H9 (cell line): Measurements from ENCODE around the gene B4GAT1. TPM values are rescaled to one million over a fixed set of nuclear protein-coding genes. Genes with fewer than 3 reads are reported as not detected.

Experiments used
- DNase-seq: peaks from one replicate; pipeline ENCODE4 v3.0.0-alpha.2; 2017
- H2AFZ ChIP-seq: one replicate; pipeline ENCODE4 v1.6.1; 2013; ENCODE audit warnings: mild to moderate bottlenecking, low read length, control low read depth, moderate library complexity
- H2AK5ac ChIP-seq: 2 replicates; pipeline ENCODE4 v1.6.1; 2013; ENCODE audit warnings: low read length, control low read depth, mixed read lengths; ENCODE audit not compliant: insufficient read length
- H2BK120ac ChIP-seq: one replicate; pipeline ENCODE4 v1.6.1; 2013; ENCODE audit warnings: low read depth, mild to moderate bottlenecking, low read length, control low read depth, inconsistent platforms; ENCODE audit not compliant: poor library complexity, severe bottlenecking
- H2BK12ac ChIP-seq: 2 replicates; pipeline ENCODE4 v1.6.1; 2013; ENCODE audit warnings: low read length, control low read depth, mixed read lengths, low read depth; ENCODE audit not compliant: insufficient read length
- H2BK15ac ChIP-seq: 2 replicates; pipeline ENCODE4 v1.6.1; 2013; ENCODE audit warnings: low read depth, low read length, control low read depth
- H2BK20ac ChIP-seq: one replicate; pipeline ENCODE4 v1.6.1; 2013; ENCODE audit warnings: low read depth, mild to moderate bottlenecking, low read length, control low read depth, inconsistent platforms; ENCODE audit not compliant: poor library complexity, severe bottlenecking
- H2BK5ac ChIP-seq: 2 replicates; pipeline ENCODE4 v1.6.1; 2013; ENCODE audit warnings: low read length, control low read depth, mixed read lengths; ENCODE audit not compliant: insufficient read length
- H3K14ac ChIP-seq: 2 replicates; pipeline ENCODE4 v1.6.1; 2013; ENCODE audit warnings: low read length, control low read depth; ENCODE audit not compliant: insufficient read depth
- H3K18ac ChIP-seq: 2 replicates; pipeline ENCODE4 v1.6.1; 2013; ENCODE audit warnings: low read depth, mild to moderate bottlenecking, mixed read lengths, low read length, control low read depth; ENCODE audit not compliant: insufficient read length
- H3K23ac ChIP-seq: 2 replicates; pipeline ENCODE4 v1.6.1; 2013; ENCODE audit warnings: low read length, control low read depth, mixed read lengths, low read depth; ENCODE audit not compliant: insufficient read length
- H3K23me2 ChIP-seq: 2 replicates; pipeline ENCODE4 v1.6.1; 2013; ENCODE audit warnings: low read depth, mild to moderate bottlenecking, mixed read lengths, low read length, control low read depth; ENCODE audit not compliant: insufficient read length, poor library complexity, severe bottlenecking
- H3K27ac ChIP-seq: 2 replicates; pipeline ENCODE4 v1.5.1; 2013; ENCODE audit warnings: low read length, control low read depth, mixed read lengths, low read depth; ENCODE audit not compliant: insufficient read length
- H3K27me3 ChIP-seq: 2 replicates; pipeline ENCODE4 v1.6.1; 2013; ENCODE audit warnings: low read length, control low read depth, inconsistent platforms; ENCODE audit not compliant: insufficient read depth
- H3K4ac ChIP-seq: 2 replicates; pipeline ENCODE4 v1.6.1; 2013; ENCODE audit warnings: low read depth, mild to moderate bottlenecking, control low read depth, inconsistent platforms, low read length, moderate library complexity
- H3K4me1 ChIP-seq: 2 replicates; pipeline ENCODE4 v1.6.1; 2013; ENCODE audit warnings: low read length, control low read depth, inconsistent platforms; ENCODE audit not compliant: insufficient read depth
- H3K4me2 ChIP-seq: 2 replicates; pipeline ENCODE4 v1.6.1; 2013; ENCODE audit warnings: low read length, control low read depth, mixed read lengths; ENCODE audit not compliant: insufficient read length, insufficient read depth
- H3K56ac ChIP-seq: 2 replicates; pipeline ENCODE4 v1.6.1; 2013; ENCODE audit warnings: low read depth, mild to moderate bottlenecking, mixed read lengths, low read length, control low read depth; ENCODE audit not compliant: insufficient read length
- H3K79me1 ChIP-seq: 2 replicates; pipeline ENCODE4 v1.6.1; 2013; ENCODE audit warnings: low read depth, mild to moderate bottlenecking, moderate library complexity, low read length, control low read depth, inconsistent platforms; ENCODE audit not compliant: insufficient read depth, poor library complexity, severe bottlenecking
- H3K79me2 ChIP-seq: 2 replicates; pipeline ENCODE4 v1.6.1; 2013; ENCODE audit warnings: low read length, control low read depth, inconsistent platforms; ENCODE audit not compliant: insufficient read depth
- H3K9ac ChIP-seq: 2 replicates; pipeline ENCODE4 v1.6.1; 2013; ENCODE audit warnings: low read length, control low read depth, mixed read lengths; ENCODE audit not compliant: insufficient read length; ENCODE audit errors: extremely low read depth
- H3K9me3 ChIP-seq: one replicate; pipeline ENCODE4 v1.6.1; 2013; ENCODE audit warnings: low read depth, low read length, inconsistent platforms; ENCODE audit not compliant: control insufficient read depth
- H3T11ph ChIP-seq: one replicate; pipeline ENCODE4 v1.6.1; 2013; ENCODE audit warnings: mild to moderate bottlenecking, low read length, control low read depth, inconsistent platforms
- H4K20me1 ChIP-seq: one replicate; pipeline ENCODE4 v1.6.1; 2013; ENCODE audit not compliant: control insufficient read depth, insufficient read length, insufficient read depth
- H4K5ac ChIP-seq: 2 replicates; pipeline ENCODE4 v1.6.1; 2013; ENCODE audit warnings: low read depth, mild to moderate bottlenecking, mixed read lengths, low read length, control low read depth; ENCODE audit not compliant: insufficient read length
- H4K8ac ChIP-seq: replicated peaks from 2 replicates; pipeline ENCODE4 v1.6.1; 2013; ENCODE audit warnings: low read length, control low read depth, mixed read lengths, low read depth; ENCODE audit not compliant: insufficient read length
- H4K91ac ChIP-seq: 2 replicates; pipeline ENCODE4 v1.6.1; 2013; ENCODE audit warnings: low read depth, mild to moderate bottlenecking, moderate library complexity, mixed read lengths, low read length, control low read depth; ENCODE audit not compliant: insufficient read length
- H3K27ac Mint-ChIP-seq, 3 experiments: 2 replicates in 2 of 3; 3 replicates in 1 of 3; pipeline ENCODE4 v1.8.0; 2020 to 2021; ENCODE audit warnings: mixed read lengths in 3 of 3, mild to moderate bottlenecking in 1 of 3, moderate library complexity in 1 of 3
- H3K27me3 Mint-ChIP-seq: 2 replicates; pipeline ENCODE4 v1.8.0; 2021; ENCODE audit warnings: low read depth, mild to moderate bottlenecking, moderate library complexity, mixed read lengths
- H3K36me3 Mint-ChIP-seq, 3 experiments: 2 replicates in 2 of 3; 3 replicates in 1 of 3; pipeline ENCODE4 v1.8.0; 2020 to 2021; ENCODE audit warnings: low read depth in 3 of 3, mixed read lengths in 3 of 3; ENCODE audit not compliant: insufficient read depth in 1 of 3
- H3K4me1 Mint-ChIP-seq, 2 experiments: 2 replicates each; pipeline ENCODE4 v1.8.0; 2020; ENCODE audit warnings: mixed read lengths in 2 of 2
- H3K4me3 Mint-ChIP-seq, 2 experiments: 2 replicates in 1 of 2; 3 replicates in 1 of 2; pipeline ENCODE4 v1.8.0; 2020 to 2021; ENCODE audit warnings: mild to moderate bottlenecking in 2 of 2, mixed read lengths in 2 of 2, moderate library complexity in 1 of 2
- H3K9me3 Mint-ChIP-seq, 2 experiments: 2 replicates in 1 of 2; 3 replicates in 1 of 2; pipeline ENCODE4 v1.8.0; 2020; ENCODE audit warnings: mild to moderate bottlenecking in 2 of 2, mixed read lengths in 2 of 2, moderate library complexity in 1 of 2
- CTCF ChIP-seq: fragments of 200-600 bp; sonication (generic); conservative IDR thresholded peaks from 3 replicates; pipeline ENCODE4 v1.8.0; 2021; ENCODE audit warnings: antibody characterized with exemption, mild to moderate bottlenecking
- WGBS: extraction: QIAGEN DNeasy Blood & Tissue Kit; methylation state at CpG from one replicate; pipeline ENCODE4 v1.1.7; 2013; ENCODE audit warnings: missing lambda C conversion rate, low lambda C conversion rate, mixed read lengths; ENCODE audit not compliant: insufficient read length; ENCODE audit errors: extremely low coverage; 5-methylcytosine and 5-hydroxymethylcytosine counted together
- total RNA-seq: library from RNA; stranded (reverse); gene quantifications from 2 replicates; pipeline ENCODE4 v1.2.1, GENCODE V29; 2021

Gene B4GAT1
- total RNA-seq, 1 experiment from 2014 or later: 24.3 TPM

GRCh38 chr11:66322732-66323427, 24.5 kb downstream of the B4GAT1 start:
- Histone ChIP-seq H3K23me2 (no peaks in the 10 kb centered on the region), H3K23ac (no peak overlapping the region), H2BK5ac (no peak overlapping the region), H4K20me1 (no peaks in the 10 kb centered on the region), H2BK12ac (no peak overlapping the region), H2BK20ac (no peak overlapping the region), H3K56ac (no peak overlapping the region), H3K27ac (no peak overlapping the region), H3K4me1 (no peaks in the 10 kb centered on the region), H2BK120ac (no peak overlapping the region), H4K8ac (no peak overlapping the region), H3K79me1 (no peaks in the 10 kb centered on the region), H2BK15ac (no peak overlapping the region), H2AFZ (no peak overlapping the region), H3K14ac (no peak overlapping the region), H4K91ac (no peak overlapping the region), H3K9me3 (no peaks in the 10 kb centered on the region), H4K5ac (no peak overlapping the region), H3K79me2 (no peaks in the 10 kb centered on the region), H3K9ac (no peak overlapping the region), H3K4me2 (no peak overlapping the region), H3T11ph (no peak overlapping the region), H3K4ac (no peak overlapping the region), H2AK5ac (no peak overlapping the region), H3K18ac (peak overlapping the region; percentile 3), H3K27me3 (no peaks in the 10 kb centered on the region)
- Mint-ChIP-seq H3K36me3 (peaks cover 8 to 18% (median 16%) of the 10 kb centered on the region in 3 experiments), H3K27me3 (peaks cover 21% of the 10 kb centered on the region), H3K9me3 (peaks cover 14 to 20% of the 10 kb centered on the region in 2 experiments), H3K27ac (no peak overlapping the region), H3K4me1 (peaks cover 15 to 29% of the 10 kb centered on the region in 2 experiments), H3K4me3 (no peak overlapping the region; a peak in 1 of 5 replicates)
- DNase-seq: no peak
- WGBS: no CpG with 5 or more reads among the region's 11 CpGs
- no peak for TF ChIP-seq CTCF
